Measurements from ENCODE around the gene VWC2.

VWC2 gene

DNA sequence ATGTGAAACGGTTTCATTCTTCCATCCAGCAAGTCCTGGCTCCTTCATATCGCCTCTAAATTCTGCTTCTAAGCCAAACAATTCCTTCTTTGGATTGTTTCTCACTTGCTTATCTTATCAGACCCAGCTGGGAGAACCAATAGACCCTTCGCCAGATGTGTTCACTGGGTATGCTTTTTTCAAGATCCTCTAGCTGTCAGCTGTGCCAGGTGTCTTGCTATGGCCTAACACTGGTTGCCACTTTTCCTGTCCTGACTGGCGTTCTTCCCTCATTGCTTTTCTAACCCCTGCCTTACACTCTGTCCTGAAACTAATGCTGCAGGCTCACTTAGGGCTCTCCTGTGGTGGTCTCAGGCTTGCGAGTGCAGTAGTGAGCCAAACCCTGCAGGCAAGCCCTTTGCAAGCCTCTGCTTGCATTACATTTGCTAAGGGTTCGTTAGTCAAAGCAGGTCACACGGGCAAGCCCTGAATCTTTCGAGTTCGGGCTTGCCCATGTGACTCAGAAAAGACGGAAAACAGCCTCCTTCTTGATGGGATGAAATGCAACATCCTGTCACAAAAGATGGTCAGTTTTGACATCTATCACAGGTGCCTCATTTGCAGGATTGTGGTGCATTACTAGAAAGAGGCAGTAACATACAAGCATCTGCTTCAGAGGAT, 92.8 kb downstream of the VWC2 start:
- DNase-seq (ENCODE audit: low read depth) = no peak

DNA sequence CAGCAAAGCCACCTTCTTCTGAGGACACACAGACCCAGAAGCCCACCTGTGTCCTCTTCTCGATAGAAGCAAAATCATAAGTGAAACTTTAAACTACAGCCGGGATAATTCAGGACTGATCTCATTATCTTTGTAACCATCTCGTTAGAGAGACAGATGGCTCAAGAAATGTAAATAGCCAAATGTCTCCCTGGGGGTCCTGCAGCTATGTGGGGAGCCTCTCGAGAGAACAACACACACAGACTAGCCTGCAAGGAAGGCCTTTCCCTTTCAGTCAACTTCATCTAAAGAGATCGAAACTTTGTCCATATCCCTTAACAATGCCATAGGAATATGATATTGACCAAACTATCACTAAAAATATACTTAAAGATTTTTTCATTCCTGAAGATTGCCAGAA, 93.5 kb downstream of the VWC2 start:
- no peak for DNase-seq (ENCODE audit: low read depth)
- no peak overlapping the region for H3K4me3 ChIP-seq (ENCODE audit: low read depth, low read length)
- TF ChIP-seq, protein P1, sequence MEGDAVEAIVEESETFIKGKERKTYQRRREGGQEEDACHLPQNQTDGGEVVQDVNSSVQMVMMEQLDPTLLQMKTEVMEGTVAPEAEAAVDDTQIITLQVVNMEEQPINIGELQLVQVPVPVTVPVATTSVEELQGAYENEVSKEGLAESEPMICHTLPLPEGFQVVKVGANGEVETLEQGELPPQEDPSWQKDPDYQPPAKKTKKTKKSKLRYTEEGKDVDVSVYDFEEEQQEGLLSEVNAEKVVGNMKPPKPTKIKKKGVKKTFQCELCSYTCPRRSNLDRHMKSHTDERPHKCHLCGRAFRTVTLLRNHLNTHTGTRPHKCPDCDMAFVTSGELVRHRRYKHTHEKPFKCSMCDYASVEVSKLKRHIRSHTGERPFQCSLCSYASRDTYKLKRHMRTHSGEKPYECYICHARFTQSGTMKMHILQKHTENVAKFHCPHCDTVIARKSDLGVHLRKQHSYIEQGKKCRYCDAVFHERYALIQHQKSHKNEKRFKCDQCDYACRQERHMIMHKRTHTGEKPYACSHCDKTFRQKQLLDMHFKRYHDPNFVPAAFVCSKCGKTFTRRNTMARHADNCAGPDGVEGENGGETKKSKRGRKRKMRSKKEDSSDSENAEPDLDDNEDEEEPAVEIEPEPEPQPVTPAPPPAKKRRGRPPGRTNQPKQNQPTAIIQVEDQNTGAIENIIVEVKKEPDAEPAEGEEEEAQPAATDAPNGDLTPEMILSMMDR (conservative IDR thresholded peaks at IDR 0.05; ENCODE audit: low read depth, low read length) = no peak

More for the DNA sequence above, 92.8 kb downstream of the VWC2 start:
- H3K4me3 ChIP-seq (ENCODE audit: low read depth, low read length) = no peak overlapping the region
- TF ChIP-seq, protein P1 (conservative IDR thresholded peaks at IDR 0.05; ENCODE audit: low read depth, low read length) = no peak

DNA sequence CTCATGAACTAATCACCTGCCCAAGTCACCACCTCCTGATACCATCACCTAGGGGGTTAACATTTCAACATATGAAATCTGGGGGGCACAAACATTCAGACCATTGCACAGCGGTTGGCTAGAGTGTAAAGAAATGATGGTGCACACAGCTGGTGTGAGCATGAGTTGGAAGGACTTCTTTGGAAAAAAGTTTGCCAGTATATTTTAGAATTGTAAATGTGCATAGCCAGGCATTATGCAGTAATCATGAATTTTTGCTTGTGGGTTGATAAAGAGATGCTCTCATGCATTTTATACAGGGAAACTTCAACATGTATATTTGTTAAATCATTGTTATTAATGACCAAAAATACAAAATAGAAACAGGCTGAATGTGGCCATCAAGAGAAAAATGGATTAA, 100.0 kb downstream of the VWC2 start:
- TF ChIP-seq, protein P1 (conservative IDR thresholded peaks at IDR 0.05; ENCODE audit: low read depth, low read length) = no peak
- DNase-seq (ENCODE audit: low read depth) = no peak
- no peak overlapping the region for H3K4me3 ChIP-seq (ENCODE audit: low read depth, low read length)

DNA sequence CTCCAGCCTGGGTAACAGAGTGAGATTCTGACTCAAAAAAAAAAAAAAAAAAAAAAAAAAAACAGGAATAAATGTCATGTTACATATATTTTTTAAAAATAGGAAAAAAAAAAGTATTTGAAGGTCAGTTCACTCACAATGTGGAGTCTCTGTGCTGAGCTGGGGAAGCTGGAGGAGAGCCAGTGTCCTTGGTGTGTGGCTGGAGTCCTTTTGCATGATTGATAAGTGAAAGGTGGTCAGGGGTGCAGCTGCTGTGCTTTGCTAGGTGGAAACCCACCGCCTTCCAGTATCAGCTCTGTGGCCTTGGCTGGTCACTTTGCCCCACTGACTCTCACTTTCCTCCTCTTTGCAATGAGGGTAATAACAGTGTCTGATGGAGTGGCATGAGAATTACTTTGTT, 101.9 kb downstream of the VWC2 start:
- TF ChIP-seq, protein P1 (conservative IDR thresholded peaks at IDR 0.05; ENCODE audit: low read depth, low read length) = no peak
- DNase-seq (ENCODE audit: low read depth) = no peak
- no peak overlapping the region for H3K4me3 ChIP-seq (ENCODE audit: low read depth, low read length)

DNA sequence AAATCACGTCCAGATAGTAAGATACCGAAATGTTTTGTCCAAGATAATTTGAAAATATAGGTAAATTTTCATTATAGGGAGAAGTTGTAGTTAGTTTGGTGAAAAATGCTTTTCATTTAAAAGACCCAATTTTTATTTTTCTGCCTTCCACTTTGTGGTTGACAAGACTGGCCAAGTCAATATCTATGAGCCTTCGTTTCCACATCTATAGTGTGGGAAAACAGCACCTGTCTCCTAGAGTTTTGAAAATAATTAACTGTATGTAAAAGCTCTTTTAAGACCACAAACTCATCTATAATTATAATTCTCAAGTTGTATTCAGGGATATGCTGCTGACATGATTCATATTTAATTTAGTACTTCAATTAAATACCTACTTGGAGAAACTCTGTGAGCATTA, 102.8 kb downstream of the VWC2 start:
- H3K4me3 ChIP-seq (ENCODE audit: low read depth, low read length) = no peak overlapping the region
- TF ChIP-seq, protein P1 (conservative IDR thresholded peaks at IDR 0.05; ENCODE audit: low read depth, low read length) = no peak
- DNase-seq (ENCODE audit: low read depth) = no peak

DNA sequence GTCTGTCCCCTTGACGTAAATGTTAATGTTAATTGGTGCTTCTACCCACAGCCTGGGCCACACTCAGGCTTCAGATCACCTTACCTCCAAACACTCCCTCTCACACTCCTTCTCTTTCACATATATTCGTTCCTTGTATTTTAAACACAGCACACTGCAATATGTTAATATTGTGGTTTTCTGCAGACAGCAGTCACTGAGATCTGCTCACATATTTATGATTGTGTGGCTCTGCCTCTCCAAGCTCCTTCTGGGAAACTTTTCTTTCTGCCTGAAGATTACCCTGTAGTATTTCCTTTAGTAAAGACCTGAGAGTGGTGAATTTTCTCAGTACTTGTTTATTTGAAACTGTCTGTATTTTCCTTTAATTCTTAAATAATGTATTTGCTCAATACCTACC, 104.7 kb downstream of the VWC2 start:
- DNase-seq (ENCODE audit: low read depth) = no peak
- TF ChIP-seq, protein P1 (conservative IDR thresholded peaks at IDR 0.05; ENCODE audit: low read depth, low read length) = no peak
- no peak overlapping the region for H3K4me3 ChIP-seq (ENCODE audit: low read depth, low read length)

DNA sequence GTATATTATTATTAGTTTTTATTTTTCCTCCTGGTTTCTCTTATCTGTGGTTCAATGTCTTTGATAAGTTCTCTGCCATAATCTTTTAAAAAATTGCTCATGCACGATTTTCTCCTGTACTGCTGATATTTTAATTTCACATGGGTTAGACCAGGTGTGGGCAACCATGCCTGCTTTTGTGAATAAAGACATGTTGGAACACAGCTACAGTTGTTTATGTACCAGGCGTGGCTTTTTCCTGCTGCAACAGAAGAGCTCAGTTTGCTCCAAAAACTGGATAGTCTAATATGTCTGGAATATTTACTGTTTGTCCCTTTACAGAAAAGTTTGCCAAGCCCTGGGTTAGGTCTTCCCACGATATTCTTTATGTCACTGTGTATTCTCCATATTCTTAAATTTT, 105.2 kb downstream of the VWC2 start:
- no peak overlapping the region for H3K4me3 ChIP-seq (ENCODE audit: low read depth, low read length)
- DNase-seq (ENCODE audit: low read depth) = no peak
- TF ChIP-seq, protein P1 (conservative IDR thresholded peaks at IDR 0.05; ENCODE audit: low read depth, low read length) = no peak
